HCT116 (cell line): Measurements from ENCODE around the gene SRPK3. TPM values are rescaled to one million over a fixed set of nuclear protein-coding genes. Genes with fewer than 3 reads are reported as not detected.

ENCODE experiments used
- ATAC-seq: fragments of 200-7000 bp; cut with Tn5 transposase; 2 replicates; pipeline ENCODE4 v1.9.1; 2020; ENCODE audit warnings: mild to moderate bottlenecking, moderate library complexity
- Bru-seq: library from RNA; stranded (reverse); fragments of 400-500 nt; gene quantifications from one replicate; lab custom pipeline; 2021; lab: Mats Ljungman, UMichigan
- BruChase-seq, 2 experiments: library from RNA; stranded (reverse); fragments of 400-500 nt; gene quantifications; one replicate each; lab custom pipeline; 2021; lab: Mats Ljungman, UMichigan
- BruUV-seq: library from RNA; stranded (reverse); fragments of 400-500 nt; replicated peaks from 2 replicates; lab custom pipeline; 2021; lab: Mats Ljungman, UMichigan
- CTCF ChIA-PET: fragments of 300-600 bp; sonication (Branson Sonifier 250); formaldehyde crosslinking; loops from one replicate; lab custom pipeline; 2021; ENCODE audit warnings: antibody characterized with exemption; lab: Charles Lee
- POLR2A ChIA-PET: fragments of 300-600, 350-600 bp; sonication (Branson Sonifier 250); formaldehyde crosslinking; loops from one replicate; lab custom pipeline; 2021; ENCODE audit warnings: antibody characterized with exemption; lab: Charles Lee
- RAD21 ChIA-PET, 2 experiments: fragments of 300-600 bp; sonication (Branson Sonifier 250); formaldehyde crosslinking; loops; one replicate each; lab custom pipeline; 2023; ENCODE audit warnings: low total read pairs in 2 of 2; ENCODE audit not compliant: uncharacterized antibody in 2 of 2, unreplicated experiment in 2 of 2, low non-redundant PET in 1 of 2; lab: Charles Lee
- DNase-seq: peaks from one replicate; pipeline ENCODE4 v3.0.0-alpha.2; 2010; ENCODE audit warnings: low read depth, low spot score
- H2AFZ ChIP-seq: fragments of 200-600 bp; shearing (Covaris generic), sonication (generic); 2 replicates; pipeline ENCODE4 v1.6.1; 2017; ENCODE audit warnings: low read depth, mixed run types, mixed read lengths, antibody characterized with exemption, low read length; ENCODE audit not compliant: poor library complexity, severe bottlenecking
- H3K27ac ChIP-seq: 2 replicates; pipeline ENCODE4 v1.5.1; 2012; ENCODE audit warnings: low read depth, low read length
- H3K27me3 ChIP-seq: fragments of 200-600 bp; sonication (generic); 2 replicates; pipeline ENCODE4 v1.6.1; 2016; ENCODE audit warnings: mixed run types, low read length, mixed read lengths; ENCODE audit not compliant: insufficient read depth
- H3K36me3 ChIP-seq, 2 experiments: fragments of 200-500 bp in 1 of 2; fragments of 200-600 bp in 1 of 2; sonication (Bioruptor generic) in 1 of 2; sonication (generic) in 1 of 2; 2 replicates each; pipeline versions ENCODE4 v1.5.1 to v1.6.1; 2014 to 2016; ENCODE audit warnings: low read length in 2 of 2, inconsistent platforms in 1 of 2, mixed read lengths in 1 of 2, mixed run types in 1 of 2; ENCODE audit not compliant: insufficient read depth in 2 of 2, control insufficient read depth in 1 of 2
- H3K4me1 ChIP-seq, 2 experiments: fragments of 200-600 bp in 1 of 2; sonication (generic) in 1 of 2; 2 replicates each; pipeline versions ENCODE4 v1.5.1 to v1.6.1; 2012 to 2017; ENCODE audit warnings: low read length in 2 of 2, inconsistent platforms in 1 of 2, mild to moderate bottlenecking in 1 of 2, mixed read lengths in 1 of 2, mixed run types in 1 of 2, moderate library complexity in 1 of 2; ENCODE audit not compliant: insufficient read depth in 2 of 2, control insufficient read depth in 1 of 2
- H3K4me2 ChIP-seq: fragments of 200-600 bp; sonication (generic); 2 replicates; pipeline ENCODE4 v1.6.1; 2017; ENCODE audit warnings: mixed run types, low read length, mixed read lengths
- H3K4me3 ChIP-seq, 2 experiments: fragments of 200-600 bp in 1 of 2; sonication (generic) in 1 of 2; replicated peaks in 1 of 2; 2 replicates each; pipeline ENCODE4 v1.5.1; 2011 to 2016; ENCODE audit warnings: low read length in 2 of 2, control low read depth in 1 of 2, low read depth in 1 of 2, mild to moderate bottlenecking in 1 of 2, mixed read lengths in 1 of 2, mixed run types in 1 of 2
- H3K79me2 ChIP-seq: fragments of 200-600 bp; sonication (generic); 2 replicates; pipeline ENCODE4 v1.6.1; 2017; ENCODE audit warnings: mild to moderate bottlenecking, mixed run types, low read length, moderate library complexity, mixed read lengths; ENCODE audit not compliant: insufficient read depth
- H3K9ac ChIP-seq: fragments of 200-600 bp; sonication (generic); 2 replicates; pipeline ENCODE4 v1.6.1; 2016; ENCODE audit warnings: low read length, mixed read lengths
- H3K9me2 ChIP-seq: fragments of 200-600 bp; sonication (generic), shearing (Covaris generic); 2 replicates; pipeline ENCODE4 v1.6.1; 2017; ENCODE audit warnings: mixed run types, mild to moderate bottlenecking, moderate library complexity; ENCODE audit not compliant: insufficient read depth
- H3K9me3 ChIP-seq, 2 experiments: fragments of 200-500 bp in 1 of 2; fragments of 200-600 bp in 1 of 2; sonication (Bioruptor generic) in 1 of 2; sonication (generic) in 1 of 2; 2 replicates each; pipeline ENCODE4 v1.6.1; 2014 to 2017; ENCODE audit warnings: low read length in 2 of 2, mixed read lengths in 2 of 2, inconsistent platforms in 1 of 2, low read depth in 1 of 2, mild to moderate bottlenecking in 1 of 2, mixed run types in 1 of 2, moderate library complexity in 1 of 2; ENCODE audit not compliant: control insufficient read depth in 1 of 2, insufficient read depth in 1 of 2
- H4K20me1 ChIP-seq: fragments of 200-600 bp; sonication (generic), shearing (Covaris generic); 2 replicates; pipeline ENCODE4 v1.6.1; 2017; ENCODE audit warnings: mixed run types, mild to moderate bottlenecking, moderate library complexity; ENCODE audit not compliant: insufficient read depth
- ELF1 ChIP-seq: IDR thresholded peaks from 2 replicates; pipeline ENCODE4 v1.6.1; 2012; ENCODE audit warnings: low read depth, borderline replicate concordance
- JUND ChIP-seq: IDR thresholded peaks from 2 replicates; pipeline ENCODE4 v1.6.1; 2012
- POLR2AphosphoS5 ChIP-seq: IDR thresholded peaks from 2 replicates; pipeline ENCODE4 v1.6.1; 2011; ENCODE audit warnings: mild to moderate bottlenecking, low read depth, low read length, moderate library complexity
- ZFX ChIP-seq: fragments of 450-650 bp; IDR thresholded peaks from 2 replicates; pipeline ENCODE4 v1.6.1; 2017
- intact Hi-C: fragments of 100-400 bp; cut with micrococcal nuclease; formaldehyde crosslinking; loops from 2 replicates; pipeline ENCODE4 v1.10.0; 2022
- long read RNA-seq: library from polyadenylated mRNA; unstranded; transcript quantifications from one replicate; pipeline ENCODE4 v2.0.0, GENCODE V29; 2021; ENCODE audit not compliant: unreplicated experiment
- polyA plus RNA-seq: library from polyadenylated mRNA; unstranded; fragments of >200 nt; gene quantifications from 2 replicates; pipeline ENCODE4 v1.2.1, GENCODE V29; 2012; ENCODE audit warnings: missing spikeins
- total RNA-seq: library from RNA; stranded (reverse); gene quantifications from one replicate; pipeline ENCODE4 v1.2.1, GENCODE V29; 2021; ENCODE audit not compliant: unreplicated experiment
- TF ChIP-seq, protein P1 (sequence below), 3 experiments: fragments of 200-600 bp in 1 of 3; sonication (generic) in 1 of 3; IDR thresholded peaks in 2 of 3; conservative IDR thresholded peaks in 1 of 3; 2 replicates each; pipeline ENCODE4 v1.5.1; 2012 to 2017; ENCODE audit warnings: low read depth in 2 of 3, low read length in 2 of 3, antibody characterized with exemption in 1 of 3, borderline replicate concordance in 1 of 3, control low read depth in 1 of 3, mild to moderate bottlenecking in 1 of 3, mixed read lengths in 1 of 3, mixed run types in 1 of 3, moderate library complexity in 1 of 3; ENCODE audit not compliant: insufficient read depth in 1 of 3

SRPK3 gene, protein sequence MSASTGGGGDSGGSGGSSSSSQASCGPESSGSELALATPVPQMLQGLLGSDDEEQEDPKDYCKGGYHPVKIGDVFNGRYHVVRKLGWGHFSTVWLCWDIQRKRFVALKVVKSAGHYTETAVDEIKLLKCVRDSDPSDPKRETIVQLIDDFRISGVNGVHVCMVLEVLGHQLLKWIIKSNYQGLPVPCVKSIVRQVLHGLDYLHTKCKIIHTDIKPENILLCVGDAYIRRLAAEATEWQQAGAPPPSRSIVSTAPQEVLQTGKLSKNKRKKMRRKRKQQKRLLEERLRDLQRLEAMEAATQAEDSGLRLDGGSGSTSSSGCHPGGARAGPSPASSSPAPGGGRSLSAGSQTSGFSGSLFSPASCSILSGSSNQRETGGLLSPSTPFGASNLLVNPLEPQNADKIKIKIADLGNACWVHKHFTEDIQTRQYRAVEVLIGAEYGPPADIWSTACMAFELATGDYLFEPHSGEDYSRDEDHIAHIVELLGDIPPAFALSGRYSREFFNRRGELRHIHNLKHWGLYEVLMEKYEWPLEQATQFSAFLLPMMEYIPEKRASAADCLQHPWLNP
- total RNA-seq (not detected), Bru-seq, nascent RNA (not detected), BruChase-seq, experiment 1, labeled RNA remaining after a 6-hour chase (percentile 15 among the genes with signal in this experiment), BruChase-seq, experiment 2, labeled RNA remaining after a 2-hour chase (percentile 7 among the genes with signal in this experiment)
- 0.21 and 0.39 TPM in 2 replicates for polyA plus RNA-seq
- long read RNA-seq = 0 reads

DNA sequence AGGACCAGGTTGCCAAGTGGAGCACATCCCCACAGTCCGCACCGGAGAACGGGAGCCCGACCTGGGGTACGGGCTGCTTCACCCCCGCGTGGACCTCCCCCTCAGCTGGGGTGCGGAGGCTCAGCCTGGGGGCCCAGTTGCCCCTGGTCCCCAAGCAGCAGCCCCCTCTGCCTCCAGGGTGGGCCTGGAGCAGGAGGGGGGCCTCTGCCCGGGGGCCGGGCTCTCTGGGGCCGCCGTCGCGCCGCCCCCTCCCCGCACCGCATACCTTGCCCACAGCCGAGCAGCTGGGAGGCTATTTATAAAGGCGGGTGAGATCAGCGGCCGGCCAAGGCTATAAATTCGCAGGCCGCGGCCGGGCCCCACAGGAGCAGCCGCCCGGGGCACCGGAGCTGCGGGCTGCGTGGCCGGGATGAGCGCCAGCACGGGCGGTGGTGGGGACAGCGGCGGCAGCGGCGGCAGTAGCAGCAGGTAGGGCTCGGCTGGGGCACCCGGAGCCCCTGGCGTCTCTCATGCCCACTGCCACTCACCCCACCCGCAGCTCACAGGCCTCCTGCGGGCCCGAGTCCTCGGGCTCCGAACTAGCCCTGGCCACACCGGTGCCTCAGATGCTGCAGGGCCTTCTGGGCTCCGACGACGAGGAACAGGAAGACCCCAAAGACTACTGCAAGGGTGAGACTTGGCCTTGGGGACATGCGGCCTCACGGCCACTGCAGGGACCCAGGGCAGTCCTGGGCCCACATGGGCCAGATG lies at the start of gene SRPK3:
Gene SRPK3 (plus strand): TSS at position 364 of the 750 bp plus-strand sequence. CDS start 46 bp downstream, at position 410.
- Histone ChIP-seq H2AFZ (no peak within 1 kb of the TSS), H3K27me3 (no peaks in the 10 kb centered on the region), H3K4me2 (no peak within 1 kb of the TSS), H3K4me3 (no peak within 1 kb of the TSS), H3K4me1 (peaks cover 0 to 6% of the 10 kb centered on the region in 2 experiments; a peak in 1 of 4 replicates), H3K9me2 (no peaks in the 10 kb centered on the region), H3K9ac (no peak within 1 kb of the TSS), H3K27ac (no peak within 1 kb of the TSS), H3K79me2 (no peaks in the 10 kb centered on the region), H3K9me3 (no peaks in the 10 kb centered on the region), H3K36me3 (no peaks in the 10 kb centered on the region), H4K20me1 (no peaks in the 10 kb centered on the region)
- DNase-seq = no peak
- RAD21 ChIA-PET = no interaction called here
- intact Hi-C loops = no loop called here
- POLR2A ChIA-PET = no interaction called here
- ATAC-seq = no peak
- TF ChIP-seq, protein P1, sequence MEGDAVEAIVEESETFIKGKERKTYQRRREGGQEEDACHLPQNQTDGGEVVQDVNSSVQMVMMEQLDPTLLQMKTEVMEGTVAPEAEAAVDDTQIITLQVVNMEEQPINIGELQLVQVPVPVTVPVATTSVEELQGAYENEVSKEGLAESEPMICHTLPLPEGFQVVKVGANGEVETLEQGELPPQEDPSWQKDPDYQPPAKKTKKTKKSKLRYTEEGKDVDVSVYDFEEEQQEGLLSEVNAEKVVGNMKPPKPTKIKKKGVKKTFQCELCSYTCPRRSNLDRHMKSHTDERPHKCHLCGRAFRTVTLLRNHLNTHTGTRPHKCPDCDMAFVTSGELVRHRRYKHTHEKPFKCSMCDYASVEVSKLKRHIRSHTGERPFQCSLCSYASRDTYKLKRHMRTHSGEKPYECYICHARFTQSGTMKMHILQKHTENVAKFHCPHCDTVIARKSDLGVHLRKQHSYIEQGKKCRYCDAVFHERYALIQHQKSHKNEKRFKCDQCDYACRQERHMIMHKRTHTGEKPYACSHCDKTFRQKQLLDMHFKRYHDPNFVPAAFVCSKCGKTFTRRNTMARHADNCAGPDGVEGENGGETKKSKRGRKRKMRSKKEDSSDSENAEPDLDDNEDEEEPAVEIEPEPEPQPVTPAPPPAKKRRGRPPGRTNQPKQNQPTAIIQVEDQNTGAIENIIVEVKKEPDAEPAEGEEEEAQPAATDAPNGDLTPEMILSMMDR (IDR thresholded peaks at IDR 0.05 in 2 of 3, conservative IDR thresholded peaks at IDR 0.05 in 1 of 3; ENCODE audit: borderline replicate concordance in 1 of 3, insufficient read depth in 1 of 3, low read depth in 2 of 3, low read length in 2 of 3) = no peak
- no peak for TF ChIP-seq ELF1
- 0 out of 2 replicates have a peak, but pooled peaks have one; percentile 7 for TF ChIP-seq POLR2AphosphoS5
- TF ChIP-seq JUND = no peak
- TF ChIP-seq ZFX = 0 out of 2 replicates have a peak, but pooled peaks have one; percentile 13
- no TSS peak for BruUV-seq
- CTCF ChIA-PET = no interaction called here
